UCSD-AML1 (cell line): ENCODE measurements around the gene GON4L.
"Not testable (repeated sequence)": the region's sequence is repeated elsewhere in the genome, so short reads cannot be mapped to it uniquely, and the experiment has no call there.

Source experiments
- DNase-seq: peaks from one replicate; lab custom pipeline; 2025; ENCODE audit not compliant: unreplicated experiment; lab: John Stamatoyannopoulos, UW

GON4L gene

GRCh38 chr1:155880251-155880650, 23.2 kb upstream of the GON4L start:
- DNase-seq: no peak

- DNase-seq: no peak
Measured at GRCh38 chr1:155877945-155878344, 20.9 kb upstream of the GON4L start.

GRCh38 chr1:155873860-155874259, 16.8 kb upstream of the GON4L start:
- no peak for DNase-seq

GRCh38 chr1:155872527-155872926, 15.5 kb upstream of the GON4L start:
- no peak for DNase-seq

- DNase-seq: no peak
Measured at GRCh38 chr1:155871390-155871789, 14.4 kb upstream of the GON4L start.

GRCh38 chr1:155867766-155868165, 10.8 kb upstream of the GON4L start:
- DNase-seq: no peak

GRCh38 chr1:155864393-155864792, 7.4 kb upstream of the GON4L start:
- DNase-seq: no peak

- no peak for DNase-seq
Measured at GRCh38 chr1:155861896-155862295, 4.9 kb upstream of the GON4L start.

GRCh38 chr1:155860970-155861510, 4.0 kb upstream of the GON4L start:
- no peak for DNase-seq

- peak; percentile 72 for DNase-seq
Measured at GRCh38 chr1:155859881-155860871, 3.2 kb upstream of the GON4L start.

GRCh38 chr1:155859234-155859829, 2.3 kb upstream of the GON4L start, which contains the start of gene SYT11:
Gene SYT11, plus strand, starts transcription at chr1:155859567. Its CDS starts 195 bp downstream, at chr1:155859762.
- DNase-seq: peak; percentile 93

- DNase-seq: no peak
Measured at GRCh38 chr1:155858800-155859233, 1.8 kb upstream of the GON4L start.

GRCh38 chr1:155856257-155856974, 598 bp downstream of the GON4L start:
- no peak for DNase-seq

GRCh38 chr1:155850345-155850744, 6.7 kb downstream of the GON4L start:
- DNase-seq: no peak

GRCh38 chr1:155847823-155848529, 9.0 kb downstream of the GON4L start:
- DNase-seq: no peak

GRCh38 chr1:155844860-155845421, 12.1 kb downstream of the GON4L start:
- DNase-seq: no peak

- DNase-seq: no peak
Measured at GRCh38 chr1:155840386-155840785, 16.6 kb downstream of the GON4L start.

GRCh38 chr1:155835548-155835947, 21.5 kb downstream of the GON4L start:
- no peak for DNase-seq

- not testable (repeated sequence) for DNase-seq
Measured at GRCh38 chr1:155834927-155835399, 22.1 kb downstream of the GON4L start.

- no peak for DNase-seq
Measured at GRCh38 chr1:155834296-155834926, 22.6 kb downstream of the GON4L start.
